ENCODE data around the gene GSN. TPM values are rescaled to one million over a fixed set of nuclear protein-coding genes. Genes with fewer than 3 reads are reported as not detected.

GSN gene
- total RNA-seq, 1 experiment from 2014 or later = 68.3 TPM

DNA sequence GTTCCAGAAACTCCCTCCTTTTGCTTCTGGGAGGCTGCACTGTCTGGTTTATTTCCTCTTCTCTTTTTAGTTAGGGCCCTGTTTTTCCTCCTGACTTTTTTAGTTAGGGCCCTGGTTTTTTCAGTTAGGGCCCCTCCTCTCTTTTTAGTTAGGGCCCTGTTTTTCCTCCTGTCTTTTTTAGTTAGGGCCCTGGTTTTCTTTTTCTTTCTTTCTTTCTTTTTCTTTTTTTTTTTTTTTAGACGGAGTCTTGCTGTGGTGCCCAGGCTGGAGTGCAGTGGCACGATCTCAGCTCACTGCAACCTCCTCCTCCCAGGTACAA lies 15.1 kb downstream of the GSN start:
- no peak for DNase-seq
- CTCF ChIA-PET = no interaction called here
- Mint-ChIP-seq H3K36me3 (ENCODE audit: insufficient read depth, unreplicated experiment) (peaks cover 54% of the 10 kb centered on the region), H3K9me3 (ENCODE audit: low read depth, unreplicated experiment) (no peaks in the 10 kb centered on the region), H3K4me3 (ENCODE audit: low read depth, unreplicated experiment) (no peak overlapping the region), H3K4me1 (ENCODE audit: low read depth, unreplicated experiment) (peaks cover 81% of the 10 kb centered on the region), H3K27ac (ENCODE audit: unreplicated experiment) (peak overlapping the region; percentile 98), H3K27me3 (ENCODE audit: unreplicated experiment) (no peaks in the 10 kb centered on the region)
- intact Hi-C loops (cut with micrococcal nuclease; ENCODE audit: unreplicated experiment) = no loop called here
- no TSS peak for BruUV-seq (replicated peaks)
- TF ChIP-seq, protein P1, sequence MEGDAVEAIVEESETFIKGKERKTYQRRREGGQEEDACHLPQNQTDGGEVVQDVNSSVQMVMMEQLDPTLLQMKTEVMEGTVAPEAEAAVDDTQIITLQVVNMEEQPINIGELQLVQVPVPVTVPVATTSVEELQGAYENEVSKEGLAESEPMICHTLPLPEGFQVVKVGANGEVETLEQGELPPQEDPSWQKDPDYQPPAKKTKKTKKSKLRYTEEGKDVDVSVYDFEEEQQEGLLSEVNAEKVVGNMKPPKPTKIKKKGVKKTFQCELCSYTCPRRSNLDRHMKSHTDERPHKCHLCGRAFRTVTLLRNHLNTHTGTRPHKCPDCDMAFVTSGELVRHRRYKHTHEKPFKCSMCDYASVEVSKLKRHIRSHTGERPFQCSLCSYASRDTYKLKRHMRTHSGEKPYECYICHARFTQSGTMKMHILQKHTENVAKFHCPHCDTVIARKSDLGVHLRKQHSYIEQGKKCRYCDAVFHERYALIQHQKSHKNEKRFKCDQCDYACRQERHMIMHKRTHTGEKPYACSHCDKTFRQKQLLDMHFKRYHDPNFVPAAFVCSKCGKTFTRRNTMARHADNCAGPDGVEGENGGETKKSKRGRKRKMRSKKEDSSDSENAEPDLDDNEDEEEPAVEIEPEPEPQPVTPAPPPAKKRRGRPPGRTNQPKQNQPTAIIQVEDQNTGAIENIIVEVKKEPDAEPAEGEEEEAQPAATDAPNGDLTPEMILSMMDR (IDR thresholded peaks at IDR 0.05; ENCODE audit: unreplicated experiment) = no peak

DNA sequence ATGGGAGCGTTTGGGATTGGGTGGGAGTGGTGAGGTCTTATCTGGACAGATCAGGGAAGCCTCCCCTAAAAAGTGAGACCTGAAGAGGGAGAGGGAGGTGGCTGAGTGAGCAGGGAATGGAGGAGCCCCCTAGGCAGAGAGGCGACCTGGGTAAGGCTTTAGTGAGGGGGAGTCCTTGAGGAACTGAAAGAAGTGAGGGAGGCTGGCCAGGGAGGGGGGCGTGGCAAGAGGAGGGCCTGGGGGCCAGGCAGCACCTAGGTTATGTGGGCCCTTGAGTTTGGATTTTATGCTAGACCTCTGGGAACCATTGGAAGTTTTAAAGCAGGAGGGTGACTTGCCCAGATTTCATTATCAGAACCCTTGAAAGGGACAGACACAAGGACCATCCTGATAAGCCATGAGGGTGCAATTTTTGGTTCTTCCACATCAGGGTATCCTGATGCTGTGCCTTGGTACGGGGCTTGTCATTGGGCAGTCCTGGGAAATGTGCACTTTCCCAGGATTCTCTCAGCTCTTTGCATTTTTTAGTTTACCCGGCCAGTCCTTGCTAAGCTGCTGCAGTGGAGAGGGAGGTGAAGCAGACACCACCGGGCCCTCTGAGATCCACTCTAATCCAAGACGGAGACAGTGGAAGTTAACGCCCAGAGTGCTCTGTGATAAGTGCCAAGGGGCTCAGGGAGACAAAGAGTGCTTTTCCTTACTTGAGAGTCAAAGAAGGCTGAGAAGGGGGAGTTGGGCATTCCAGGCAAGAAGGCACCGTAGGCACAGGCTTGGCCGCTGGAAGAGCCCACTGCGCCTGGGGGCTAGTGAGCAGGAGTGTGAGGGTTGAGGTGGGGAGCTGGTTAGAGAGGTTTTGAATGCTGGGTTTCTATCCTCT lies 16.1 kb downstream of the GSN start:
- H3K27ac Mint-ChIP-seq (ENCODE audit: unreplicated experiment) = peak overlapping the region; percentile 98
- CTCF ChIA-PET = no interaction called here
- H3K27me3 Mint-ChIP-seq (ENCODE audit: unreplicated experiment) = no peaks in the 10 kb centered on the region
- DNase-seq = no peak
- peaks cover 51% of the 10 kb centered on the region for H3K36me3 Mint-ChIP-seq (ENCODE audit: insufficient read depth, unreplicated experiment)
- H3K4me3 Mint-ChIP-seq (ENCODE audit: low read depth, unreplicated experiment) = no peak overlapping the region
- H3K4me1 Mint-ChIP-seq (ENCODE audit: low read depth, unreplicated experiment) = peaks cover 81% of the 10 kb centered on the region
- TF ChIP-seq, protein P1 (IDR thresholded peaks at IDR 0.05; ENCODE audit: unreplicated experiment) = no peak
- H3K9me3 Mint-ChIP-seq (ENCODE audit: low read depth, unreplicated experiment) = no peaks in the 10 kb centered on the region
- no TSS peak for BruUV-seq (replicated peaks)
- intact Hi-C loops (cut with micrococcal nuclease; ENCODE audit: unreplicated experiment) = no loop called here

DNA sequence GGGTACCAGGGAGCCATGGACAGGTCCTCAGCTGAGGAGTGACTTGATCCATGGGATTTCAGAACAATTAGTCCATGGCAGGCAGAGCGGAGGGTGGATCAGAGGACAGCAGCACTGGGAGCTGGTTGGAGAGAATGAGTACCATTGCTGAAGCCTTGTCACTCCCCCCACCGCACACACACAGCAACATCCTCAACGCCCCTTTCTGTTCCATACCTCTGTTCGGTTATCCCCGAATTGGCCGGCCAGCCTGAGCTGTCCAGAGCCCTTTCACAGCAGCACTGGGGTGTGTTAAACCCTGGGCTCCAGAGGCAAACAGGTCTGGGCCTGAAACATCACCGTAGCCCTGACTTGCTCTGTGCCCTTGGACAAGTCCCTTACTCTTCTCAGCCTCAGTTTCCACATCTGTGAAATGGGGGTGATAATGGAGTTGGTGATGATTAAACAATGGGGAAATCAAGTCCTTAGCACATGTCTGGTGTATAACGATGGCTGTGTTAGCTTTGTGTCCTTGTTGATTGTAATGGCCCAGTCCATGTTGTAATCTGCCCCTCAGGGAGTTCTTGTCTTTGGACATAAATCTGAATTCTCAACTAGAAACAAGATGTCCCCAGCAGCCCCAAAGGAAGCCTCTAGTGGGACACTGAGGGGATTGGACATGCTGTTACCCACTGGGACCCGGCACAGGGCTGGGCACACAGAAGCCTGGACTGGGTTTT lies 16.9 kb downstream of the GSN start:
- intact Hi-C loops (cut with micrococcal nuclease; ENCODE audit: unreplicated experiment) = loop anchor here (5.0 kb wide), 2 partner anchors 37 to 73 kb away; no protein-coding TSS in a partner anchor
- no peak for DNase-seq
- H3K4me3 Mint-ChIP-seq (ENCODE audit: low read depth, unreplicated experiment) = no peak overlapping the region
- peaks cover 81% of the 10 kb centered on the region for H3K4me1 Mint-ChIP-seq (ENCODE audit: low read depth, unreplicated experiment)
- H3K27ac Mint-ChIP-seq (ENCODE audit: unreplicated experiment) = peak overlapping the region; percentile 48
- CTCF ChIA-PET = interaction anchor here (1.0 kb wide), 1 partner anchor 11 kb away, joined by 3 read pairs; no protein-coding TSS in a partner anchor
- H3K9me3 Mint-ChIP-seq (ENCODE audit: low read depth, unreplicated experiment) = no peaks in the 10 kb centered on the region
- no TSS peak for BruUV-seq (replicated peaks)
- H3K36me3 Mint-ChIP-seq (ENCODE audit: insufficient read depth, unreplicated experiment) = peaks cover 59% of the 10 kb centered on the region
- no peaks in the 10 kb centered on the region for H3K27me3 Mint-ChIP-seq (ENCODE audit: unreplicated experiment)
- TF ChIP-seq, protein P1 (IDR thresholded peaks at IDR 0.05; ENCODE audit: unreplicated experiment) = no peak

DNA sequence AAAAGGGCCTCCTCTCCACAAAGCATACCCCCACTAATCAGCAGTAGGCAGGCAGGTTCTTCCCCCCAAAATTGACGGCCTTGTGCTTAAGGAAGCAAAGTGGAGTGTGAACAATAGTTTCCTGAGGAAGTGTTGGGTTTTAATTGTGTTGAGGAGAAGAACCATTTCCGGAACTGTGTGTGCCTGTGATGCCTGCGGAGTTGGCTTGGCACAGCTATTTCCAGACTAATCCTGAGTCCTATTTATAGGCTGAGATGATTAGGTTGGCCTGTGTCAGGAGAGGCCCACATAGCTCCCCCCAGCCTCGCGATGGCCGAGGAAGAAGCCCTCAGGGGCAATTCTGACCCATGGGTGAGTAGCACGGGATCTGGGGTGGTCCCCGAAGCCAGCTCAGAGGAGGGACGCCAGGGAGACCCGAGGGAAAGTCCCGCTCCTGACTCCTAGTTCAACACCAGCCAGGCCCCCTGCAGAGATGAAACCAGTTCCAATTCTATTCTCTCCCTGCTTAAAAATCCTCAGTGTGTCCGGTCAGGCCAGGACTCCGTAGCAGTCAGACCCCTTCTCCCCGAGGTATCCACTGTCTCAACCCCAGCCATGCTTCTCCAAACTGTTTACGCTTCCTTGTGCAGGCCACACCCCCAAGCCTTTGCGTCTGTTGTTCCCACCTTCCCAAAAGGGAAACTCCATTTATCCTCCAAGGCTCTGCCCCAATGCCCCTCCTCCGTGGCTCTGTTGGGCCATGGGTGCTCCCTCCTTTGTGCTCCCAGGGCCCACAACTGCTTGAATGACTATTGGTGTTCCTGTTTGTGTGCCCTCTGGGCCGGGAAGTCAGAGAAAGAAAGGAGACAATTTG lies 18.1 kb downstream of the GSN start:
- intact Hi-C loops (cut with micrococcal nuclease; ENCODE audit: unreplicated experiment) = loop anchor here (5.0 kb wide), 2 partner anchors 36 to 74 kb away; no protein-coding TSS in a partner anchor
- CTCF ChIA-PET = interaction anchor here (0.5 to 2.4 kb wide), 7 partner anchors 8 to 164 kb away, joined by 3 to 16 read pairs (median 4); partner anchors contain the start of gene GSN
- Mint-ChIP-seq H3K27me3 (ENCODE audit: unreplicated experiment) (no peaks in the 10 kb centered on the region), H3K4me1 (ENCODE audit: low read depth, unreplicated experiment) (peaks cover 73% of the 10 kb centered on the region), H3K9me3 (ENCODE audit: low read depth, unreplicated experiment) (no peaks in the 10 kb centered on the region), H3K36me3 (ENCODE audit: insufficient read depth, unreplicated experiment) (peaks cover 55% of the 10 kb centered on the region), H3K4me3 (ENCODE audit: low read depth, unreplicated experiment) (peak overlapping the region; percentile 52), H3K27ac (ENCODE audit: unreplicated experiment) (peak overlapping the region; percentile 99)
- BruUV-seq (replicated peaks) = TSS peak; percentile 99
- TF ChIP-seq, protein P1 (IDR thresholded peaks at IDR 0.05; ENCODE audit: unreplicated experiment) = no peak
- peak; percentile 51 for DNase-seq
